Tibial artery (tissue), 4 donors: ENCODE results near the gene ANKRD33B.
A peak's percentile ranks its signal among the peaks of the same experiment; 100 is the strongest.

Experiments used
- DNase-seq, 2 donors: peaks; one replicate each; pipeline ENCODE4 v3.0.0-alpha.2; 2019
- H3K27ac ChIP-seq, 2 donors: fragments of 200-600 bp; sonication (generic) in 1 of 2; 1 replicate in 1 of 2; 2 replicates in 1 of 2; pipeline ENCODE4 v1.5.1; 2018 to 2019; ENCODE audit warnings: mild to moderate bottlenecking in 1 of 2
- H3K27me3 ChIP-seq, 2 donors: fragments of 200-600 bp; sonication (generic) in 1 of 2; one replicate each; pipeline versions ENCODE4 v1.5.1 to v1.6.0; 2016 to 2019
- H3K36me3 ChIP-seq, 3 donors: fragments of 200-600 bp; sonication (generic) in 2 of 3; one replicate each; pipeline ENCODE4 v1.5.1; 2016 to 2019; ENCODE audit warnings: mild to moderate bottlenecking in 2 of 3
- H3K4me1 ChIP-seq, 4 donors: fragments of 200-600 bp; sonication (generic) in 2 of 4; 1 replicate in 3 of 4; 2 replicates in 1 of 4; pipeline ENCODE4 v1.5.1; 2016 to 2019
- H3K4me3 ChIP-seq, 2 donors: fragments of 200-600 bp; sonication (generic) in 1 of 2; 1 replicate in 1 of 2; 2 replicates in 1 of 2; pipeline ENCODE4 v1.5.1; 2018 to 2019; ENCODE audit warnings: mild to moderate bottlenecking in 2 of 2
- H3K9me3 ChIP-seq, 3 donors: fragments of 200-600 bp; sonication (generic) in 1 of 3; one replicate each; pipeline ENCODE4 v1.5.1; 2016 to 2019
- CTCF ChIP-seq, 2 experiments: fragments of 200-600 bp in 1 of 2; fragments of 450-650 bp in 1 of 2; IDR thresholded peaks; one replicate each; pipeline ENCODE4 v1.5.1; 2017 to 2019; ENCODE audit warnings: antibody characterized with exemption in 2 of 2, mild to moderate bottlenecking in 1 of 2, moderate library complexity in 1 of 2
- intact Hi-C: fragments of 100-400 bp; cut with DNase I; formaldehyde crosslinking; loops from one replicate; pipeline ENCODE4 v1.15.0; 2023; ENCODE audit warnings: low total_unique reads

The ANKRD33B gene

DNA sequence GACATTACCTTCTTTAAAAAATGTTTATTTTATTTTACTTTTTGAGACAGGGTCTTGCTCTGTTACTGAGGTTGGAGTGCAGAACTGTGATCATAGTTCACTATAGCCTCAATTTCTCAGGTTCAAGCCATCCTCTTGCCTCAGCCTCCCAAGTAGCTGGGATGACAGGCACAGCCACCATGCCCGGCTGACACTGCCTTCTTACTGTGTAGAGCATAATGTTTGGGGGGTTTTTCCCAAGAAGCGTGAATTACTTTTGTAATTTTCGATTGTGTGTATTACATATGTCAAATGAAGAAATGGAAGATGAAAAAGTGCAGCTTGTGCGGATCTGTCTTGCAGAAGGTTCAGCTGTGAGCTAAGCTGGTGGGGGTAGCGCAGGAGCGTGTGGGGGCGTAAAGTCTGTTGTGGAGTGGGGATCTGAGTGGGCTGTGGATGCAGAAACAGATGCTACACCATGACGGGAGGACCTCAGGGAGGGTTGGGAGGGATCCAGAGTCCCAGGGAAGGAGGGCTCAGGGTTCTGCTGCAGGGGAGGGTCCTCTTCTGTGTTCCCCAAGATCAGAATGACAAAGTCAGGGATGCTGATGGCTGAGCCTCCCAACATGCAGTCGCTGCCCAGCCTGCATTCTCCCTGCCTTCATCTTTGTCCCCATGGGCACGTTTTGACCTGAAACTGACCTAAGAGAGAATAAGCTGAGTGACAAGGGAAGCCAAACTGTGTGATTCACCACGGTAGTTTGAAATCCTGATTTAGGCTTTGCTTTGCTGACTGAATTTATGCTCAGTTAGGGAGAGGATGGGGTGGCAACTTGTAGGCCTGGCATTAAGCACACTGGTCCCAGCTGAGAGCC is 6.8 kb upstream of the ANKRD33B start:
- no peaks in the 10 kb centered on the region for H3K27me3 ChIP-seq
- peaks cover 0 to 13% (median 3%) of the 10 kb centered on the region in 4 donors for H3K4me1 ChIP-seq
- H3K27ac ChIP-seq, result no peak overlapping the region
- intact Hi-C loops, result no loop called here
- no peaks in the 10 kb centered on the region for H3K9me3 ChIP-seq
- H3K36me3 ChIP-seq, result no peaks in the 10 kb centered on the region
- no peak for TF ChIP-seq CTCF (IDR thresholded peaks at IDR 0.05)
- H3K4me3 ChIP-seq, result no peak overlapping the region
- DNase-seq, result no peak

DNA sequence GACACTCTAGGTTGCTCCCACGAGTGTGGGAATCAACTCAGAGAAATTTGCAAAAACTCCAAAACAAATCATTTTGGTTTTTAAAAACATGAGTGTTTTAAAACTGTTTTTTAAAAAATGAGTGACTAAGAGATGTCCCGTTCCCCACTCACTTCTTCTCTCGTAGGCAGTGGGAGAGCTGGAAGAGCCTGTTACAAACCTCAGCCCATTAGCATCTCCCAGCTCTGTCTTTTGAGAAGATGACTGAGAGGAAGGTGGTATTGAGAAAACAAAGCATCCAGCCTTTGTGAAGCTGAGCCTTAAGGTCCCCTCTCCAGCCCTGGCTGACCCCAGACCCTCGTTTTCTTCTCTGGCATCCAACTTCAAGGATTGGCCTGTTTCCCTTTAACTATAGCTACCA is 4.7 kb upstream of the ANKRD33B start:
- H3K9me3 ChIP-seq, result no peaks in the 10 kb centered on the region
- H3K27ac ChIP-seq, result no peak overlapping the region
- DNase-seq, result no peak
- no peak overlapping the region for H3K4me3 ChIP-seq
- no peak for TF ChIP-seq CTCF (IDR thresholded peaks at IDR 0.05)
- peaks cover 0 to 12% of the 10 kb centered on the region in 2 donors for H3K27me3 ChIP-seq
- peaks cover 0 to 16% (median 11%) of the 10 kb centered on the region in 4 donors for H3K4me1 ChIP-seq
- H3K36me3 ChIP-seq, result no peaks in the 10 kb centered on the region
- intact Hi-C loops, result no loop called here

DNA sequence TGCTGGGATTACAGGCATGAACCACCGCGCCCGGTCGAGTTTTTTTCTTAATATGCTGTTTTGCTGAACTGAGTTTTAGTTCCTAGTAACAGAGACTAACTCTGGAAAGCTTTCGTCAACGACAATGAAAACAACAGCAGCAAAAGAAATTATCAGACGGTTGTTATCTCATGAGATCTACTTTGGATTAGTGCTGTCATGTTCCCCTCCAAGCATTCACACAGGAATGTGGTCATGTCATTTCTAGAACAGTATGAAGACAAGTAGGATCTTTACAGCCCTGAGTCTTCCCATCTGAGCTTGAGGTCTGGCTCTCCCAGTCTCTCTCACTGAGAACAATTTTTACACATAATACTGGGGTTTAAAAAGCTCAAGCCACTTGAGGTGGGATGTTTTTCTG is 4.0 kb upstream of the ANKRD33B start:
- Histone ChIP-seq H3K27ac (no peak overlapping the region), H3K4me3 (no peak overlapping the region), H3K9me3 (no peaks in the 10 kb centered on the region), H3K36me3 (no peaks in the 10 kb centered on the region), H3K4me1 (peaks cover 0 to 23% (median 16%) of the 10 kb centered on the region in 4 donors), H3K27me3 (peaks cover 0 to 16% of the 10 kb centered on the region in 2 donors)
- no peak for DNase-seq
- TF ChIP-seq CTCF (IDR thresholded peaks at IDR 0.05), result no peak
- intact Hi-C loops, result loop anchor here (5.0 kb wide), 1 partner anchor 42 kb away; no protein-coding TSS in a partner anchor

GRCh38 chr5:10562201-10563109 is 1.4 kb upstream of the ANKRD33B start:
- H3K4me3 ChIP-seq, result peak overlapping the region in 1 of 2 donors; percentile 67
- H3K27me3 ChIP-seq, result peaks cover 0 to 19% of the 10 kb centered on the region in 2 donors
- no peaks in the 10 kb centered on the region for H3K36me3 ChIP-seq
- H3K27ac ChIP-seq, result no peak overlapping the region
- peaks cover 0 to 43% (median 29%) of the 10 kb centered on the region in 4 donors for H3K4me1 ChIP-seq
- TF ChIP-seq CTCF (IDR thresholded peaks at IDR 0.05), result no peak
- no peaks in the 10 kb centered on the region for H3K9me3 ChIP-seq
- peak in 1 of 2 donors; percentile 61 for DNase-seq
- intact Hi-C loops, result loop anchor here (5.0 kb wide), 1 partner anchor 40 kb away; no protein-coding TSS in a partner anchor

GRCh38 chr5:10563110-10563944 is 543 bp upstream of the ANKRD33B start:
- H3K27ac ChIP-seq, result peak overlapping the region; percentile 55 to 77

More at GRCh38 chr5:10563110-10563944, 543 bp upstream of the ANKRD33B start:
- H3K9me3 ChIP-seq, result no peaks in the 10 kb centered on the region
- intact Hi-C loops, result loop anchor here (5.0 kb wide), 1 partner anchor 39 kb away; no protein-coding TSS in a partner anchor
- peaks cover 0 to 52% (median 29%) of the 10 kb centered on the region in 4 donors for H3K4me1 ChIP-seq
- peak overlapping the region; percentile 63 to 67 for H3K4me3 ChIP-seq
- no peaks in the 10 kb centered on the region for H3K36me3 ChIP-seq
- peak; percentile 57 to 72 for DNase-seq
- no peak for TF ChIP-seq CTCF (IDR thresholded peaks at IDR 0.05)
- H3K27me3 ChIP-seq, result peaks cover 0 to 19% of the 10 kb centered on the region in 2 donors
